H1 (cell line): Measurements from ENCODE around the gene SLC9A3. TPM values are rescaled to one million over a fixed set of nuclear protein-coding genes. Genes with fewer than 3 reads are reported as not detected.

ENCODE experiments used
- CTCF ChIA-PET: fragments of 300-600 bp; sonication (Branson Sonifier 250); formaldehyde crosslinking; loops from one replicate; lab custom pipeline; 2021; ENCODE audit not compliant: partially characterized antibody; lab: Charles Lee
- POLR2A ChIA-PET: fragments of 300-600 bp; sonication (Branson Sonifier 250); formaldehyde crosslinking; loops from one replicate; lab custom pipeline; 2021; ENCODE audit warnings: inconsistent platforms; ENCODE audit not compliant: partially characterized antibody; lab: Charles Lee
- DNase-seq, 2 experiments: peaks; one replicate each; pipeline versions ENCODE4 v3.0.0 to v3.0.0-alpha.2; 2010 to 2022; ENCODE audit warnings: low spot score in 2 of 2, low read depth in 1 of 2, mixed read lengths in 1 of 2
- FAIRE-seq: peaks from 2 replicates; lab custom pipeline; 2011; peaks lifted over from hg19 to GRCh38; lab: Jason Lieb, UNC
- H2AFZ ChIP-seq: 2 replicates; pipeline ENCODE4 v1.8.1; 2012; ENCODE audit warnings: low read length, inconsistent platforms
- H2AK5ac ChIP-seq: 2 replicates; pipeline ENCODE4 v1.6.1; 2013; ENCODE audit warnings: low read depth, low read length
- H2BK120ac ChIP-seq: replicated peaks from 2 replicates; pipeline ENCODE3; 2013; ENCODE audit warnings: low read depth, low read length, inconsistent platforms
- H2BK12ac ChIP-seq: 2 replicates; pipeline ENCODE4 v1.6.1; 2013; ENCODE audit warnings: low read depth, low read length
- H2BK15ac ChIP-seq: 2 replicates; pipeline ENCODE4 v1.6.1; 2013; ENCODE audit warnings: low read length
- H2BK20ac ChIP-seq: 2 replicates; pipeline ENCODE4 v1.6.1; 2013; ENCODE audit warnings: low read length
- H2BK5ac ChIP-seq: 2 replicates; pipeline ENCODE4 v1.6.1; 2013; ENCODE audit warnings: low read depth, low read length
- H3K14ac ChIP-seq: 2 replicates; pipeline ENCODE4 v1.6.1; 2013; ENCODE audit warnings: inconsistent platforms; ENCODE audit not compliant: insufficient read length
- H3K18ac ChIP-seq: 2 replicates; pipeline ENCODE4 v1.6.1; 2013; ENCODE audit warnings: low read length; ENCODE audit errors: extremely low read depth
- H3K23ac ChIP-seq: 2 replicates; pipeline ENCODE4 v1.6.1; 2013; ENCODE audit warnings: inconsistent platforms; ENCODE audit not compliant: insufficient read length
- H3K23me2 ChIP-seq: 2 replicates; pipeline ENCODE4 v1.6.1; 2013; ENCODE audit warnings: low read depth, low read length
- H3K27ac ChIP-seq: 2 replicates; pipeline ENCODE4 v1.6.1; 2011; ENCODE audit warnings: low read depth, low read length, inconsistent platforms
- H3K27me3 ChIP-seq, 4 experiments: replicated peaks in 1 of 4; 1 replicate in 1 of 4; 2 replicates in 3 of 4; pipeline versions ENCODE4 v1.6.1 to v1.8.1; 2011 to 2013; ENCODE audit warnings: low read length in 3 of 4, mild to moderate bottlenecking in 3 of 4, inconsistent platforms in 2 of 4, mixed read lengths in 2 of 4, moderate library complexity in 1 of 4; ENCODE audit not compliant: control insufficient read depth in 3 of 4, insufficient read depth in 3 of 4; ENCODE audit errors: extremely low read depth in 1 of 4
- H3K36me3 ChIP-seq, 4 experiments: 2 replicates each; pipeline versions ENCODE4 v1.6.1 to v1.8.1; 2011 to 2013; ENCODE audit warnings: mild to moderate bottlenecking in 4 of 4, low read length in 3 of 4, moderate library complexity in 2 of 4, control low read depth in 1 of 4, inconsistent platforms in 1 of 4; ENCODE audit not compliant: insufficient read depth in 4 of 4, control insufficient read depth in 2 of 4
- H3K4ac ChIP-seq: replicated peaks from 2 replicates; pipeline ENCODE3; 2013; ENCODE audit warnings: low read length, low read depth, mixed read lengths, inconsistent platforms; ENCODE audit not compliant: insufficient read length
- H3K4me1 ChIP-seq, 4 experiments: replicated peaks in 1 of 4; 1 replicate in 1 of 4; 2 replicates in 3 of 4; pipeline versions ENCODE4 v1.6.1 to v1.8.1; 2011 to 2013; ENCODE audit warnings: low read length in 3 of 4, inconsistent platforms in 2 of 4, mixed read lengths in 1 of 4; ENCODE audit not compliant: insufficient read depth in 4 of 4, control insufficient read depth in 3 of 4
- H3K4me2 ChIP-seq, 2 experiments: 2 replicates each; pipeline versions ENCODE4 v1.6.1 to v1.8.1; 2011 to 2013; ENCODE audit warnings: low read depth in 2 of 2, low read length in 2 of 2, control low read depth in 1 of 2, inconsistent platforms in 1 of 2, mild to moderate bottlenecking in 1 of 2; ENCODE audit not compliant: insufficient read depth in 1 of 2
- H3K4me3 ChIP-seq, 4 experiments: fragments of 200-600, 300-600 bp in 1 of 4; sonication (generic), shearing (Covaris generic), sonication (Bioruptor Twin) in 1 of 4; 2 replicates each; pipeline versions ENCODE4 v1.5.1 to v1.8.1; 2011 to 2016; ENCODE audit warnings: low read length in 4 of 4, low read depth in 3 of 4, control low read depth in 2 of 4, inconsistent platforms in 2 of 4, mild to moderate bottlenecking in 2 of 4, mixed read lengths in 1 of 4, moderate library complexity in 1 of 4; ENCODE audit not compliant: insufficient read depth in 2 of 4; ENCODE audit errors: extremely low read depth in 1 of 4
- H3K56ac ChIP-seq: replicated peaks from 2 replicates; pipeline ENCODE3; 2013; ENCODE audit warnings: low read depth, mild to moderate bottlenecking, mixed read lengths, low read length, inconsistent platforms; ENCODE audit not compliant: insufficient read length
- H3K79me1 ChIP-seq: 2 replicates; pipeline ENCODE4 v1.6.1; 2013; ENCODE audit warnings: low read depth, low read length, control low read depth
- H3K79me2 ChIP-seq, 2 experiments: 2 replicates each; pipeline versions ENCODE4 v1.6.1 to v1.8.1; 2012 to 2013; ENCODE audit warnings: low read length in 2 of 2, mild to moderate bottlenecking in 2 of 2, inconsistent platforms in 1 of 2; ENCODE audit not compliant: insufficient read depth in 2 of 2, control insufficient read depth in 1 of 2
- H3K9ac ChIP-seq, 4 experiments: replicated peaks in 1 of 4; 1 replicate in 1 of 4; 2 replicates in 3 of 4; pipeline versions ENCODE4 v1.6.1 to v1.8.1; 2011 to 2013; ENCODE audit warnings: low read depth in 3 of 4, low read length in 3 of 4, control low read depth in 2 of 4, mild to moderate bottlenecking in 2 of 4, moderate library complexity in 2 of 4, inconsistent platforms in 1 of 4; ENCODE audit errors: extremely low read depth in 1 of 4
- H3K9me3 ChIP-seq, 2 experiments: 2 replicates each; pipeline versions ENCODE4 v1.6.1 to v1.8.1; 2012 to 2013; ENCODE audit warnings: mild to moderate bottlenecking in 2 of 2, moderate library complexity in 2 of 2, control low read depth in 1 of 2, inconsistent platforms in 1 of 2, low read depth in 1 of 2, low read length in 1 of 2, mixed read lengths in 1 of 2; ENCODE audit not compliant: insufficient read depth in 2 of 2
- H4K20me1 ChIP-seq, 2 experiments: replicated peaks in 1 of 2; 2 replicates each; pipeline versions ENCODE3 to v1.8.1; 2011 to 2013; ENCODE audit warnings: inconsistent platforms in 2 of 2, low read length in 2 of 2, mild to moderate bottlenecking in 1 of 2; ENCODE audit not compliant: insufficient read depth in 2 of 2, control insufficient read depth in 1 of 2
- H4K5ac ChIP-seq: 2 replicates; pipeline ENCODE4 v1.6.1; 2013; ENCODE audit warnings: low read length, low read depth, mixed read lengths, inconsistent platforms; ENCODE audit not compliant: insufficient read length
- H4K8ac ChIP-seq: 2 replicates; pipeline ENCODE4 v1.8.0; 2013; ENCODE audit warnings: mild to moderate bottlenecking, moderate library complexity, low read length, inconsistent platforms; ENCODE audit not compliant: insufficient read depth; ENCODE audit errors: extremely low read depth
- H4K91ac ChIP-seq: replicated peaks from 2 replicates; pipeline ENCODE3; 2013; ENCODE audit warnings: low read length, mixed read lengths, inconsistent platforms; ENCODE audit not compliant: insufficient read length
- CEBPB ChIP-seq: IDR thresholded peaks from 2 replicates; pipeline ENCODE4 v1.6.1; 2012; ENCODE audit warnings: low read depth, low read length
- EZH2 ChIP-seq: fragments of 200-600 bp; sonication (generic); IDR thresholded peaks from 2 replicates; pipeline ENCODE4 v1.7.1; 2012; ENCODE audit warnings: low read depth, mild to moderate bottlenecking, moderate library complexity, low read length, inconsistent platforms; ENCODE audit not compliant: severe bottlenecking
- GTF2F1 ChIP-seq: IDR thresholded peaks from 2 replicates; pipeline ENCODE4 v1.6.1; 2012; ENCODE audit warnings: low read depth, low read length, improper control_type of control experiment, borderline replicate concordance
- JUN ChIP-seq: IDR thresholded peaks from 2 replicates; pipeline ENCODE4 v1.6.1; 2011; ENCODE audit warnings: low read depth, mild to moderate bottlenecking, improper control_type of control experiment, low read length
- JUND ChIP-seq: IDR thresholded peaks from 2 replicates; pipeline ENCODE4 v1.6.1; 2011; ENCODE audit warnings: mild to moderate bottlenecking, improper control_type of control experiment, low read length
- NANOG ChIP-seq: IDR thresholded peaks from 2 replicates; pipeline ENCODE4 v1.6.1; 2011; ENCODE audit warnings: low read length, low read depth, mild to moderate bottlenecking, inconsistent platforms; ENCODE audit not compliant: insufficient read depth, poor library complexity, severe bottlenecking
- NRF1 ChIP-seq: IDR thresholded peaks from 2 replicates; pipeline ENCODE4 v1.6.1; 2011; ENCODE audit warnings: mild to moderate bottlenecking, low read depth, low read length, improper control_type of control experiment
- RAD21 ChIP-seq, 2 experiments: IDR thresholded peaks in 1 of 2; conservative IDR thresholded peaks in 1 of 2; 2 replicates each; pipeline ENCODE4 v1.6.1; 2011; ENCODE audit warnings: low read depth in 2 of 2, low read length in 2 of 2, improper control_type of control experiment in 1 of 2, inconsistent platforms in 1 of 2, mild to moderate bottlenecking in 1 of 2, moderate library complexity in 1 of 2
- RXRA ChIP-seq: IDR thresholded peaks from 2 replicates; pipeline ENCODE4 v1.6.1; 2011; ENCODE audit warnings: low read depth, mild to moderate bottlenecking, low read length, moderate library complexity; ENCODE audit not compliant: insufficient read depth
- TCF12 ChIP-seq: IDR thresholded peaks from 2 replicates; pipeline ENCODE4 v1.6.1; 2011; ENCODE audit warnings: low read depth, mild to moderate bottlenecking, low read length
- WGBS, 2 experiments: shearing (Covaris generic) in 1 of 2; methylation state at CpG; one replicate each; pipeline versions ENCODE4 v1.1.6 to v1.1.7; 2013 to 2015; ENCODE audit warnings: low lambda C conversion rate in 2 of 2, mixed read lengths in 2 of 2, inconsistent platforms in 1 of 2, low coverage in 1 of 2, missing lambda C conversion rate in 1 of 2; ENCODE audit not compliant: insufficient replicate concordance in 2 of 2, insufficient coverage in 1 of 2, insufficient read length in 1 of 2; ENCODE audit errors: extremely low coverage in 1 of 2, missing lambda C conversion rate in 1 of 2; 5-methylcytosine and 5-hydroxymethylcytosine counted together
- polyA plus RNA-seq, 7 experiments: library from polyadenylated mRNA; depleted of rRNA in 3 of 7; stranded (reverse) in 5 of 7; unstranded in 2 of 7; fragments of >200 nt in 5 of 7; fragments of 200-250 nt in 2 of 7; gene quantifications; 1 replicate in 5 of 7; 2 replicates in 1 of 7; 4 replicates in 1 of 7; pipeline versions ENCODE4 v1.2.1 to v1.2.3, GENCODE V29; 2011 to 2013; ENCODE audit warnings: missing spikeins in 2 of 7, mixed read lengths in 2 of 7
- total RNA-seq: library from RNA; stranded (reverse); fragmentation: NEBNext Ultra II Directional; extraction: Animal tissue kit (Norgen Biotek cat#: 25700); gene quantifications from 2 replicates; pipeline ENCODE4 v1.2.1, GENCODE V29; 2021

The SLC9A3 gene
- total and polyA plus RNA-seq, 2 of the 8 experiments (the other 6 are each of a cell fraction or from before 2014, with no cell fraction given), result 0.95 to 1.0 TPM

- FAIRE-seq, result no peak
- TF ChIP-seq EZH2 (no peak), JUND (no peak), NANOG (no peak), TCF12 (no peak), NRF1 (no peak), RAD21 (IDR thresholded peaks at IDR 0.05 in 1 of 2, conservative IDR thresholded peaks at IDR 0.05 in 1 of 2; ENCODE audit: low read depth in 2 of 2, low read length in 2 of 2) (no peak), CEBPB (no peak), RXRA (no peak), JUN (no peak), GTF2F1 (no peak)
Measured at GRCh38 chr5:537098-537497, 12.8 kb upstream of the SLC9A3 start.

More at GRCh38 chr5:537098-537497, 12.8 kb upstream of the SLC9A3 start:
- H2BK15ac ChIP-seq, result no peak overlapping the region
- POLR2A ChIA-PET, result no interaction called here
- no peak overlapping the region for H2AK5ac ChIP-seq
- no peak overlapping the region for H3K23ac ChIP-seq
- no peak overlapping the region for H3K14ac ChIP-seq
- H3K36me3 ChIP-seq, result no peaks in the 10 kb centered on the region
- no peak overlapping the region for H3K4ac ChIP-seq
- H3K9me3 ChIP-seq, result no peaks in the 10 kb centered on the region
- no peaks in the 10 kb centered on the region for H3K23me2 ChIP-seq
- H2BK120ac ChIP-seq, result no peak overlapping the region
- H4K91ac ChIP-seq, result no peak overlapping the region
- H3K27ac ChIP-seq, result no peak overlapping the region
- H2AFZ ChIP-seq, result no peak overlapping the region
- peaks cover 0 to 4% (median 1%) of the 10 kb centered on the region in 4 experiments; a peak in 4 of 7 replicates for H3K27me3 ChIP-seq
- no peak for DNase-seq
- CTCF ChIA-PET, result no interaction called here
- no peak overlapping the region; the same call in 1 of the 2 replicates for H4K8ac ChIP-seq
- H3K79me1 ChIP-seq, result no peaks in the 10 kb centered on the region
- H4K5ac ChIP-seq, result no peak overlapping the region
- H3K56ac ChIP-seq, result no peak overlapping the region
- no peak overlapping the region for H3K4me2 ChIP-seq
- H3K18ac ChIP-seq, result no peak overlapping the region
- no peak overlapping the region for H2BK20ac ChIP-seq
- H3K4me1 ChIP-seq, result 0 out of 7 replicates have a peak, but pooled peaks cover 0 to 2% (median 0%) of the 10 kb centered on the region in 4 experiments
- no peak overlapping the region for H3K4me3 ChIP-seq
- H3K79me2 ChIP-seq, result no peaks in the 10 kb centered on the region
- H4K20me1 ChIP-seq, result peaks cover 0 to 3% of the 10 kb centered on the region in 2 experiments
- H2BK12ac ChIP-seq, result no peak overlapping the region
- H2BK5ac ChIP-seq, result no peak overlapping the region
- WGBS, 2 experiments, result 88% methylated on average over 22 of the region's 22 CpGs; no CpG with 5 or more reads in 1 of the 2 experiments
- H3K9ac ChIP-seq, result no peak overlapping the region
